ENCODE data around the gene BOLA3.
"Not testable (repeated sequence)": the region's sequence is repeated elsewhere in the genome, so short reads cannot be mapped to it uniquely, and the experiment has no call there.

Gene BOLA3

GRCh38 chr2:74147727-74148456, at the start of gene BOLA3:
Gene BOLA3, minus strand, starts transcription at chr2:74147912. Its CDS starts 38 bp downstream, at chr2:74147874.
- no peaks in the 10 kb centered on the region for H3K27me3 Mint-ChIP-seq
- H3K27ac Mint-ChIP-seq, result no peak within 1 kb of the TSS
- H3K36me3 Mint-ChIP-seq (ENCODE audit: low read depth), result peaks cover 11% of the 10 kb centered on the region
- H3K4me1 Mint-ChIP-seq (ENCODE audit: low read depth), result peaks cover 3% of the 10 kb centered on the region
- H3K9me3 Mint-ChIP-seq, result no peaks in the 10 kb centered on the region
- H3K4me3 Mint-ChIP-seq, result no peak within 1 kb of the TSS

- H3K27ac Mint-ChIP-seq, result peak overlapping the region; percentile 6
Observed at GRCh38 chr2:74197049-74197448, 49.3 kb upstream of the BOLA3 start.

GRCh38 chr2:74194799-74195198, 47.1 kb upstream of the BOLA3 start:
- H3K36me3 Mint-ChIP-seq (ENCODE audit: low read depth), result peaks cover 12% of the 10 kb centered on the region
- H3K27ac Mint-ChIP-seq, result no peak overlapping the region
- peaks cover 17% of the 10 kb centered on the region for H3K4me1 Mint-ChIP-seq (ENCODE audit: low read depth)
- no peak overlapping the region for H3K4me3 Mint-ChIP-seq
- H3K27me3 Mint-ChIP-seq, result peaks cover 4% of the 10 kb centered on the region
- no peaks in the 10 kb centered on the region for H3K9me3 Mint-ChIP-seq

More at GRCh38 chr2:74197049-74197448, 49.3 kb upstream of the BOLA3 start:
- peaks cover 34% of the 10 kb centered on the region for H3K36me3 Mint-ChIP-seq (ENCODE audit: low read depth)
- H3K4me1 Mint-ChIP-seq (ENCODE audit: low read depth), result peaks cover 39% of the 10 kb centered on the region
- no peaks in the 10 kb centered on the region for H3K9me3 Mint-ChIP-seq
- no peak overlapping the region for H3K4me3 Mint-ChIP-seq
- no peaks in the 10 kb centered on the region for H3K27me3 Mint-ChIP-seq

GRCh38 chr2:74191596-74192380, 44.1 kb upstream of the BOLA3 start:
- H3K9me3 Mint-ChIP-seq, result no peaks in the 10 kb centered on the region

GRCh38 chr2:74188696-74189095, 41.0 kb upstream of the BOLA3 start:
- H3K27ac Mint-ChIP-seq, result no peak overlapping the region
- peaks cover 4% of the 10 kb centered on the region for H3K27me3 Mint-ChIP-seq
- no peaks in the 10 kb centered on the region for H3K36me3 Mint-ChIP-seq (ENCODE audit: low read depth)
- no peaks in the 10 kb centered on the region for H3K9me3 Mint-ChIP-seq
- peaks cover 22% of the 10 kb centered on the region for H3K4me1 Mint-ChIP-seq (ENCODE audit: low read depth)
- no peak overlapping the region for H3K4me3 Mint-ChIP-seq

More at GRCh38 chr2:74191596-74192380, 44.1 kb upstream of the BOLA3 start:
- Mint-ChIP-seq H3K27ac (no peak overlapping the region), H3K4me3 (no peak overlapping the region), H3K4me1 (ENCODE audit: low read depth) (no peaks in the 10 kb centered on the region), H3K27me3 (peaks cover 4% of the 10 kb centered on the region), H3K36me3 (ENCODE audit: low read depth) (no peaks in the 10 kb centered on the region)

GRCh38 chr2:74188018-74188601, 40.4 kb upstream of the BOLA3 start:
- H3K9me3 Mint-ChIP-seq, result no peaks in the 10 kb centered on the region
- H3K27ac Mint-ChIP-seq, result no peak overlapping the region
- H3K4me3 Mint-ChIP-seq, result no peak overlapping the region
- H3K36me3 Mint-ChIP-seq (ENCODE audit: low read depth), result no peaks in the 10 kb centered on the region
- peaks cover 4% of the 10 kb centered on the region for H3K27me3 Mint-ChIP-seq
- peaks cover 22% of the 10 kb centered on the region for H3K4me1 Mint-ChIP-seq (ENCODE audit: low read depth)

GRCh38 chr2:74186706-74187105, 39.0 kb upstream of the BOLA3 start:
- peaks cover 24% of the 10 kb centered on the region for H3K4me1 Mint-ChIP-seq (ENCODE audit: low read depth)
- not testable (repeated sequence) for H3K27me3 Mint-ChIP-seq; H3K4me3 Mint-ChIP-seq; H3K36me3 Mint-ChIP-seq (ENCODE audit: low read depth); H3K27ac Mint-ChIP-seq; H3K9me3 Mint-ChIP-seq

GRCh38 chr2:74186038-74186437, 38.3 kb upstream of the BOLA3 start:
- H3K36me3 Mint-ChIP-seq (ENCODE audit: low read depth), result no peaks in the 10 kb centered on the region
- H3K27me3 Mint-ChIP-seq, result peaks cover 2% of the 10 kb centered on the region
- H3K27ac Mint-ChIP-seq, result peak overlapping the region; percentile 78
- H3K4me3 Mint-ChIP-seq, result peak overlapping the region; percentile 2
- peaks cover 25% of the 10 kb centered on the region for H3K4me1 Mint-ChIP-seq (ENCODE audit: low read depth)
- no peaks in the 10 kb centered on the region for H3K9me3 Mint-ChIP-seq

GRCh38 chr2:74183878-74184277, 36.2 kb upstream of the BOLA3 start:
- H3K9me3 Mint-ChIP-seq, result no peaks in the 10 kb centered on the region
- no peak overlapping the region for H3K4me3 Mint-ChIP-seq
- no peaks in the 10 kb centered on the region for H3K27me3 Mint-ChIP-seq
- H3K36me3 Mint-ChIP-seq (ENCODE audit: low read depth), result no peaks in the 10 kb centered on the region
- no peak overlapping the region for H3K27ac Mint-ChIP-seq
- H3K4me1 Mint-ChIP-seq (ENCODE audit: low read depth), result peaks cover 35% of the 10 kb centered on the region

- peaks cover 42% of the 10 kb centered on the region for H3K4me1 Mint-ChIP-seq (ENCODE audit: low read depth)
- peak overlapping the region; percentile 81 for H3K27ac Mint-ChIP-seq
- H3K9me3 Mint-ChIP-seq, result no peaks in the 10 kb centered on the region
- peak overlapping the region; percentile 26 for H3K4me3 Mint-ChIP-seq
- H3K27me3 Mint-ChIP-seq, result no peaks in the 10 kb centered on the region
- H3K36me3 Mint-ChIP-seq (ENCODE audit: low read depth), result peaks cover 6% of the 10 kb centered on the region
Observed at GRCh38 chr2:74181739-74182138, 34.0 kb upstream of the BOLA3 start.

GRCh38 chr2:74179063-74179865, 31.6 kb upstream of the BOLA3 start:
- peaks cover 49% of the 10 kb centered on the region for H3K4me1 Mint-ChIP-seq (ENCODE audit: low read depth)

GRCh38 chr2:74178211-74179062, 30.7 kb upstream of the BOLA3 start, which contains the start of gene MOB1A:
Gene MOB1A, minus strand, starts transcription at chr2:74178879. Its CDS starts 205 bp downstream, at chr2:74178674.
- H3K36me3 Mint-ChIP-seq (ENCODE audit: low read depth), result peaks cover 26% of the 10 kb centered on the region
- H3K9me3 Mint-ChIP-seq, result no peaks in the 10 kb centered on the region
- H3K27ac Mint-ChIP-seq, result peak within 1 kb of the TSS; percentile 88
- H3K4me3 Mint-ChIP-seq, result peak within 1 kb of the TSS; percentile 93
- H3K27me3 Mint-ChIP-seq, result no peaks in the 10 kb centered on the region
- H3K4me1 Mint-ChIP-seq (ENCODE audit: low read depth), result peaks cover 49% of the 10 kb centered on the region

More at GRCh38 chr2:74179063-74179865, 31.6 kb upstream of the BOLA3 start:
- H3K27ac Mint-ChIP-seq, result peak overlapping the region; percentile 82
- no peaks in the 10 kb centered on the region for H3K27me3 Mint-ChIP-seq
- peak overlapping the region; percentile 93 for H3K4me3 Mint-ChIP-seq
- H3K36me3 Mint-ChIP-seq (ENCODE audit: low read depth), result peaks cover 23% of the 10 kb centered on the region
- H3K9me3 Mint-ChIP-seq, result no peaks in the 10 kb centered on the region

- H3K27me3 Mint-ChIP-seq, result no peaks in the 10 kb centered on the region
- H3K4me1 Mint-ChIP-seq (ENCODE audit: low read depth), result peaks cover 54% of the 10 kb centered on the region
- peak overlapping the region; percentile 93 for H3K4me3 Mint-ChIP-seq
- no peaks in the 10 kb centered on the region for H3K9me3 Mint-ChIP-seq
- peaks cover 31% of the 10 kb centered on the region for H3K36me3 Mint-ChIP-seq (ENCODE audit: low read depth)
- peak overlapping the region; percentile 88 for H3K27ac Mint-ChIP-seq
Observed at GRCh38 chr2:74177696-74178095, 30.0 kb upstream of the BOLA3 start.
